Colonic mucosa (tissue), 4 donors: Measurements from ENCODE around the gene DGLUCY. TPM values are rescaled to one million over a fixed set of nuclear protein-coding genes. Genes with fewer than 3 reads are reported as not detected.
"Not testable (repeated sequence)": the region's sequence is repeated elsewhere in the genome, so short reads cannot be mapped to it uniquely, and the experiment has no call there.

Experiments used
- DNase-seq: peaks from one replicate; pipeline ENCODE4 v3.0.0-alpha.2; 2020
- H3K27ac ChIP-seq: fragments of 200-600 bp; one replicate; pipeline ENCODE4 v1.8.0; 2021
- H3K27me3 ChIP-seq: fragments of 200-600 bp; one replicate; pipeline ENCODE4 v1.8.0; 2021
- H3K36me3 ChIP-seq: fragments of 200-600 bp; one replicate; pipeline ENCODE4 v1.8.0; 2021
- H3K4me1 ChIP-seq: fragments of 200-600 bp; one replicate; pipeline ENCODE4 v1.8.0; 2021; ENCODE audit warnings: mild to moderate bottlenecking
- H3K4me3 ChIP-seq: fragments of 200-600 bp; one replicate; pipeline ENCODE4 v1.8.0; 2021
- H3K9ac ChIP-seq, 2 donors: one replicate each; pipeline ENCODE4 v1.7.0; 2013; ENCODE audit warnings: control low read depth in 2 of 2, low read depth in 2 of 2, low read length in 2 of 2
- H3K9me3 ChIP-seq: fragments of 200-600 bp; one replicate; pipeline ENCODE4 v1.8.0; 2021
- intact Hi-C: fragments of 100-400 bp; cut with DNase I; formaldehyde crosslinking; loops from one replicate; pipeline ENCODE4 v1.14.1; 2022
- total RNA-seq, 2 donors: library from RNA; stranded (reverse); fragmentation: NEBNext Ultra II Directional in 1 of 2; extraction: Animal tissue kit (Norgen Biotek cat#: 25700) in 1 of 2; gene quantifications; one replicate each; pipeline ENCODE4 v1.2.1, GENCODE V29; 2021
- TF ChIP-seq, protein P1 (sequence below): fragments of 200-600 bp; IDR thresholded peaks from one replicate; pipeline ENCODE4 v1.8.0; 2022; ENCODE audit warnings: antibody characterized with exemption, mild to moderate bottlenecking
- donor health status: healthy.
- donor health status: DM: no; HTN: no; CAD: no.
- donor health status: DM: no; HTN: no; CAD: no.

The DGLUCY gene
- total RNA-seq, 2 donors from 2014 or later, result 67.3 to 105 TPM

DNA sequence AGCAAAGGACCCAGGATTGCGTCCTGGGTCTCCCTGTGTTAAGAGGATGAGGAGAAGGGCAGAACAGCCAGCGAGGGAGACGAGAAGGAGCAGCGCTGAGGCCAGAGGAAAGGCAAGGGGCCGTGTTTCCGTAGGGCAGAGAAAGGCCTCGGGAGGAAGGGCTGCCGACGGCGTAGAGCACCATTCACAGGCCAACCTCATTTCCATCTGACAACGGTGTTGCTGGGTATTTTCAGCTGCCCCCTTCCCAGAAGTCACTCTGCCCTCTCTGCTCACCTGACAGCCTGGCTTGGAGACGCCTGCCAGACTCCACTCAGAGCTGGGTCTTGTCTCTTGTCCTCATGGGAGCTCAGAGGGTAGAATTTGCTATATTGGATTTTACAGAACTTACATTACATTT lies 79.2 kb downstream of the DGLUCY start:
- Histone ChIP-seq H3K9me3 (no peaks in the 10 kb centered on the region), H3K27me3 (no peaks in the 10 kb centered on the region), H3K9ac (no peak overlapping the region), H3K4me1 (no peaks in the 10 kb centered on the region), H3K36me3 (no peaks in the 10 kb centered on the region), H3K27ac (no peak overlapping the region), H3K4me3 (no peak overlapping the region)
- TF ChIP-seq, protein P1, sequence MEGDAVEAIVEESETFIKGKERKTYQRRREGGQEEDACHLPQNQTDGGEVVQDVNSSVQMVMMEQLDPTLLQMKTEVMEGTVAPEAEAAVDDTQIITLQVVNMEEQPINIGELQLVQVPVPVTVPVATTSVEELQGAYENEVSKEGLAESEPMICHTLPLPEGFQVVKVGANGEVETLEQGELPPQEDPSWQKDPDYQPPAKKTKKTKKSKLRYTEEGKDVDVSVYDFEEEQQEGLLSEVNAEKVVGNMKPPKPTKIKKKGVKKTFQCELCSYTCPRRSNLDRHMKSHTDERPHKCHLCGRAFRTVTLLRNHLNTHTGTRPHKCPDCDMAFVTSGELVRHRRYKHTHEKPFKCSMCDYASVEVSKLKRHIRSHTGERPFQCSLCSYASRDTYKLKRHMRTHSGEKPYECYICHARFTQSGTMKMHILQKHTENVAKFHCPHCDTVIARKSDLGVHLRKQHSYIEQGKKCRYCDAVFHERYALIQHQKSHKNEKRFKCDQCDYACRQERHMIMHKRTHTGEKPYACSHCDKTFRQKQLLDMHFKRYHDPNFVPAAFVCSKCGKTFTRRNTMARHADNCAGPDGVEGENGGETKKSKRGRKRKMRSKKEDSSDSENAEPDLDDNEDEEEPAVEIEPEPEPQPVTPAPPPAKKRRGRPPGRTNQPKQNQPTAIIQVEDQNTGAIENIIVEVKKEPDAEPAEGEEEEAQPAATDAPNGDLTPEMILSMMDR, result no peak
- no peak for DNase-seq
- intact Hi-C loops, result no loop called here

DNA sequence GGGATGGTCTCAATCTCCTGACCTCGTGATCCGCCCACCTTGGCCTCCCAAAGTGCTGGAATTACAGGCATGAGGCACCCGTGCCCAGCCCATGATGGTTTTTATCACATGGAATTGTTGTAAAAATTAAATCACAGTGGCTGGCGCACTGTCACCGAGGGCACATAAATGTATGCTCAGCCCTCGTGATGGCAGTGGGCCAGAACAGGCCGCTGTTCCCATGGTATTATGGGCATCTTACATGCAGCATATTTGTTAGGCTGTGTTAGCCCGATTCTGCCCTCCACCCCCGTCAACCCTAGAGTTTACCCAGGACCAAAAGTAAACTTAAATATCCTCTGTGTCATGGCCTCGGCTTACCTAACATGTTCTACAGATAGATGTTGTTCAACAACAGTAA lies 82.0 kb downstream of the DGLUCY start:
- Histone ChIP-seq H3K9me3 (no peaks in the 10 kb centered on the region), H3K4me1 (no peaks in the 10 kb centered on the region), H3K4me3 (no peak overlapping the region), H3K36me3 (peaks cover 12% of the 10 kb centered on the region), H3K27me3 (no peaks in the 10 kb centered on the region), H3K27ac (no peak overlapping the region), H3K9ac (no peak overlapping the region)
- TF ChIP-seq, protein P1, result no peak
- DNase-seq, result no peak
- intact Hi-C loops, result no loop called here

DNA sequence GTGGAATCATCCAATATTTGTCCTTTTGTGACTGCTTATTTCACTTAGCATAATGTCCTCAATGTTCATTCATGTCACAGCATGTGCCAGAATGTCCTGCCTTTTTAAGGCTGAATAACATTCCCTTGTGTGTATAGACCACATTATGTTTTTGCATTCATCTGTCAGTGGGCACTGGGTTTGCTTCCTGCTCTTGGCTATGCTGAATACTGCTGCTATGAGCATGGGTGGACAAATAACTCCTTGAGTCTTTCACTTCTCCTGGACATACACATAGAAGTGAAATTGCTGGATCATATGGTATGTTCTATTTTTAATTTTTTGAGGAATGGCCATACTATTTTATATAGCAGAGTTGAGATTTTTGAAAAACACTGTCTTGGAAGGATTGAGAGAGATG lies 83.8 kb downstream of the DGLUCY start:
- no peaks in the 10 kb centered on the region for H3K4me1 ChIP-seq
- no peak for DNase-seq
- intact Hi-C loops, result no loop called here

DNA sequence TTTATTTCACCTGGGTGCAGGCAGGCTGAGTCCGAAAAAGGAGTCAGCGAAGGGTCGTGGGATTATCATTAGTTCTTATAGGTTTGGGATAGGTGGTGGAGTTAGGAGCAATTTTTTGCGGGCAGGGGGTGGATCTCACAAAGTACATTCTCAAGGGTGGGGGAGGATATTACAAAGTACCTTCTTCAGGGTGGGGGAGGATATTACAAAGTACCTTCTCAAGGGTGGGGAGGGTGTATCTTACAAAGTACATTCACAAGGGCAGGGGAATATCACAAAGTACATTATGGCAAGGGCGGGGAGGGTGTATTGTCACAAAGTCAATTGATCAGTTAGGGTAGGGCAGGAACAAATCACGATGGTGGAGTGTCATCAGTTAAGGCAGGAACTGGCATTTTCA lies 86.9 kb downstream of the DGLUCY start:
- H3K9me3 ChIP-seq, DNase-seq, H3K9ac ChIP-seq, H3K27ac ChIP-seq, H3K4me1 ChIP-seq, H3K4me3 ChIP-seq, H3K27me3 ChIP-seq, intact Hi-C loops: not testable (repeated sequence)
- H3K36me3 ChIP-seq, result peaks cover 26% of the 10 kb centered on the region

More for the DNA sequence above, 83.8 kb downstream of the DGLUCY start:
- TF ChIP-seq, protein P1, result no peak
- Histone ChIP-seq H3K36me3 (peaks cover 19% of the 10 kb centered on the region), H3K4me3 (no peak overlapping the region), H3K9me3 (no peaks in the 10 kb centered on the region), H3K27me3 (no peaks in the 10 kb centered on the region), H3K9ac (no peak overlapping the region), H3K27ac (no peak overlapping the region)

DNA sequence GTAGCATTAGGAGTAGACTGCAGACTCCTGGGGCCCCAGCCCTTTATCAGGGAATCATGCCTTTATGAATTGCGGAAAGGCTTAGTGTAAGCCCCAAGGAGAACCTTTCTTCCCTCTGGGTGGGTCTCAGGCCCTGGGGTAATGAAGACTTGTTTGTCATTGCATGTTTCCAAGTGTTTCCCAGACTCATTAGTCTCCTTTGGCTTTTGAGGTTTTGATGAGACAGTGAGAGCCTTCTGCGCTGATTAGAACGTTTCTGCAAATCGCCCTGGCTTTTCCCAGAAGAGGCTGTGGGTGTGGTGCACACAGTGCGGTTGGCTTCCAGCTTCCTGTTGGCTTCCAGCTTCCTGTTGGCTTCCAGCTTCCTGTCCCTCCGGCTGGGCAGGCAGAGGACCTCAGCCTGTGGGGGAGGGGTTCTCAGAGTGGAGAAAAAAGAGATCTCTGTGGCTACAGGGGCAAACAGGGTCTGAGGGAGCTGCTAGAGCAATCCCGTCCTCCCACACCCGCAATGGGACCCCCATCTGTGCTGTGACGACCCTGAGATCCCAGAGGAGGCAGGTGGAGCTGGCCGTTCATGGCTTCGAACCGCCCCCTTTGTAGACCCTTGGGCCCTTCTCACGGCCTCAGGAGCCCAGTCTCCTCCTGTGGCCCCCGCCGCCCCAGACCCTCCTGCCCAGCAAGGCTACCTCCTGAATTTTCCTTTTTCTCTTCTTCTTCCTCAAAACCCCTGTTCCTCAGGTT lies 88.5 kb downstream of the DGLUCY start:
- intact Hi-C loops, result no loop called here
- Histone ChIP-seq H3K9me3 (no peaks in the 10 kb centered on the region), H3K36me3 (peaks cover 26% of the 10 kb centered on the region), H3K27ac (peak overlapping the region; percentile 2), H3K4me1 (no peaks in the 10 kb centered on the region), H3K4me3 (no peak overlapping the region), H3K27me3 (no peaks in the 10 kb centered on the region), H3K9ac (no peak overlapping the region)
- TF ChIP-seq, protein P1, result no peak
- DNase-seq, result peak; percentile 32

DNA sequence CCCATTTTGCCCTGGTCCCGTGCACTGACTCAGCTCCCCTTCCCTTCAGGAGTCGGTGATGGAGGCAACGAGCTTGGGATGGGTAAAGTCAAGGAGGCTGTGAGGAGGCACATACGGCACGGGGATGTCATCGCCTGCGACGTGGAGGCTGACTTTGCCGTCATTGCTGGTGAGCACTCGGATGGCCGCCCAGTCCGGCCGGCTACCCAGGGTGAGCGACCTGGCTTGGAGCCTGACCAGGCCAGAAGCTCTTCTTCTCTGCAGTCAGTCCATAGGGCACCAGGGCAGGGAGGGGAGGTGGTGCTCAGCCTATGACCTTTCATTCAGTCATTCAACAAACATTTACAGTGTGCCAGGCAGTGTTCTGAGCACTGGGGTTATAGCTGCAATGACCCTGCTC lies 90.8 kb downstream of the DGLUCY start:
- DNase-seq, result no peak
- intact Hi-C loops, result no loop called here

More for the DNA sequence above, 90.8 kb downstream of the DGLUCY start:
- no peak overlapping the region for H3K9ac ChIP-seq
- TF ChIP-seq, protein P1, result no peak
- no peak overlapping the region for H3K27ac ChIP-seq
- H3K4me3 ChIP-seq, result no peak overlapping the region
- no peaks in the 10 kb centered on the region for H3K9me3 ChIP-seq
- H3K36me3 ChIP-seq, result peaks cover 23% of the 10 kb centered on the region
- no peaks in the 10 kb centered on the region for H3K27me3 ChIP-seq
- H3K4me1 ChIP-seq, result no peaks in the 10 kb centered on the region
